NB4 (cell line): ENCODE results near the gene TRIM34.

ENCODE experiments used
- DNase-seq: peaks from one replicate; pipeline ENCODE4 v3.0.0; 2010; ENCODE audit warnings: low read depth
- H3K4me3 ChIP-seq: one replicate; pipeline ENCODE4 v1.5.1; 2011; ENCODE audit warnings: mild to moderate bottlenecking, low read depth, low read length, moderate library complexity
- MYC ChIP-seq: IDR thresholded peaks from 2 replicates; pipeline ENCODE4 v1.6.1; 2011; ENCODE audit warnings: low read depth, low read length
- POLR2A ChIP-seq: IDR thresholded peaks from 2 replicates; pipeline ENCODE4 v1.6.1; 2011; ENCODE audit warnings: mild to moderate bottlenecking; ENCODE audit not compliant: insufficient read length; ENCODE audit errors: extremely low read depth
- TF ChIP-seq, protein P1 (sequence below): IDR thresholded peaks from 2 replicates; pipeline ENCODE4 v1.6.1; 2011; ENCODE audit warnings: low read depth, low read length
- TF ChIP-seq, protein P2 (sequence below): IDR thresholded peaks from one replicate; pipeline ENCODE4 v1.5.1; 2012; ENCODE audit warnings: low read depth, low read length

TRIM34 gene

DNA sequence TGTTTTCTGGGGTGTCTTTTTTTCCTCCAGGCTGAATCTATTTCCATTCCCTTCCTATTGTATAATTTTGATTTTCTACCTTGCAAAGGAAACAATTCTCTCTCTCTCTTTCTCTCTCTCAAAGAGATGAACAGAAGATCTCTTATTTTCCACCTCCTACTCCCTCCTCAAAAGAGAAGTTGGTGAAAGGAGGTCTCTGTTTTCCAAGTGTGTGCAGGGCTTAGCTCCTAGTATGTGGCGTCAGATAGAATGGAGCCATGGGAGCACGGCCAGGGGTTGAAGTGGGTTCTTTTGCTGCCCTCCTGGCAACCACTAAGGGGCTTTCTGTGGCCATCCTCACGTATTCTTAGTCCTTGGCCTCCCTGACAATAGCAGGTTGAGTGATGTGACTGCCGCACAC lies 480 bp downstream of the TRIM34 start:
- TF ChIP-seq, protein P1, sequence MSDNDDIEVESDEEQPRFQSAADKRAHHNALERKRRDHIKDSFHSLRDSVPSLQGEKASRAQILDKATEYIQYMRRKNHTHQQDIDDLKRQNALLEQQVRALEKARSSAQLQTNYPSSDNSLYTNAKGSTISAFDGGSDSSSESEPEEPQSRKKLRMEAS, result no peak
- TF ChIP-seq, protein P2, sequence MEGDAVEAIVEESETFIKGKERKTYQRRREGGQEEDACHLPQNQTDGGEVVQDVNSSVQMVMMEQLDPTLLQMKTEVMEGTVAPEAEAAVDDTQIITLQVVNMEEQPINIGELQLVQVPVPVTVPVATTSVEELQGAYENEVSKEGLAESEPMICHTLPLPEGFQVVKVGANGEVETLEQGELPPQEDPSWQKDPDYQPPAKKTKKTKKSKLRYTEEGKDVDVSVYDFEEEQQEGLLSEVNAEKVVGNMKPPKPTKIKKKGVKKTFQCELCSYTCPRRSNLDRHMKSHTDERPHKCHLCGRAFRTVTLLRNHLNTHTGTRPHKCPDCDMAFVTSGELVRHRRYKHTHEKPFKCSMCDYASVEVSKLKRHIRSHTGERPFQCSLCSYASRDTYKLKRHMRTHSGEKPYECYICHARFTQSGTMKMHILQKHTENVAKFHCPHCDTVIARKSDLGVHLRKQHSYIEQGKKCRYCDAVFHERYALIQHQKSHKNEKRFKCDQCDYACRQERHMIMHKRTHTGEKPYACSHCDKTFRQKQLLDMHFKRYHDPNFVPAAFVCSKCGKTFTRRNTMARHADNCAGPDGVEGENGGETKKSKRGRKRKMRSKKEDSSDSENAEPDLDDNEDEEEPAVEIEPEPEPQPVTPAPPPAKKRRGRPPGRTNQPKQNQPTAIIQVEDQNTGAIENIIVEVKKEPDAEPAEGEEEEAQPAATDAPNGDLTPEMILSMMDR, result no peak
- TF ChIP-seq MYC, result no peak
- no peak for TF ChIP-seq POLR2A
- H3K4me3 ChIP-seq, result peak overlapping the region; percentile 87
- no peak for DNase-seq

DNA sequence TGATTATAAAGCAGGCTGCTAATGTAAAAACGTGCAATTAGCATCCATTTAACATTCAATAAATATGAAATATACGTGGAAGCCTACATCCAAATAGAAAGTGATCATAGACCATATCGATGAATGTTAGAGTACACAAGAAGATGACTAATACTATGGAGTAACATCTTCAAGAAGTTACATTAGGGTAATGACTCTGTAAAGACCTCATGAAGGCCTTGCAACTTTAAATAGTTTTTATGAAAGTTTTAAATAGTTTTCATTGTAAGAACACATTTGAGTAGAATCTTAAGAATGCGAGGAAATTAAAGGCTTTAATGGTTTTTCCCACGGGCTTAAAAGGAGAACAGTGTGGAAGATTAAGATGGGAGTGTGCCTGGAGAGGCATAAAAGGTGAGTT lies 1.4 kb downstream of the TRIM34 start:
- TF ChIP-seq, protein P2, result no peak
- no peak for TF ChIP-seq MYC
- no peak for TF ChIP-seq POLR2A
- TF ChIP-seq, protein P1, result no peak
- no peak for DNase-seq
- H3K4me3 ChIP-seq, result no peak overlapping the region

DNA sequence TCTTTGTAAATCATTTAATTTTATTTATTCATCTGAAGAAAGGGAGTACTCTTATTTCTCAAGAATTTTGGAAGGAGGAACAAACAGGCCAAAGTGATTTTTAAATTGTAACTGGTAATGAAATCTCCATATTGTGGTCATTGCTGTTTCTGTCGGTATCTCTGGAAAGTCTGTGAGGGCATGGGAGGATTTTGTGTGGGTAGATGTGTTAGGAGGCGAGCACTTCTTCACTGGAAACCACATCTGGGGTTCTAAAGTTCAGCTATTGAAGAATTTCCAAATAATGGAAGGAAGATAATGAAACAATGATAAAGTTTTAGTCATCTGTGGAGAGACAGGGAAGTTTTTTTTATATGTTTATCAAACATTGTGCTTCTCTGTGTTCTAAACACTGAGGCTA lies 6.6 kb downstream of the TRIM34 start:
- TF ChIP-seq MYC (no peak), POLR2A (no peak)
- TF ChIP-seq, protein P2, result no peak
- TF ChIP-seq, protein P1, result no peak
- H3K4me3 ChIP-seq, result no peak overlapping the region
- DNase-seq, result no peak

DNA sequence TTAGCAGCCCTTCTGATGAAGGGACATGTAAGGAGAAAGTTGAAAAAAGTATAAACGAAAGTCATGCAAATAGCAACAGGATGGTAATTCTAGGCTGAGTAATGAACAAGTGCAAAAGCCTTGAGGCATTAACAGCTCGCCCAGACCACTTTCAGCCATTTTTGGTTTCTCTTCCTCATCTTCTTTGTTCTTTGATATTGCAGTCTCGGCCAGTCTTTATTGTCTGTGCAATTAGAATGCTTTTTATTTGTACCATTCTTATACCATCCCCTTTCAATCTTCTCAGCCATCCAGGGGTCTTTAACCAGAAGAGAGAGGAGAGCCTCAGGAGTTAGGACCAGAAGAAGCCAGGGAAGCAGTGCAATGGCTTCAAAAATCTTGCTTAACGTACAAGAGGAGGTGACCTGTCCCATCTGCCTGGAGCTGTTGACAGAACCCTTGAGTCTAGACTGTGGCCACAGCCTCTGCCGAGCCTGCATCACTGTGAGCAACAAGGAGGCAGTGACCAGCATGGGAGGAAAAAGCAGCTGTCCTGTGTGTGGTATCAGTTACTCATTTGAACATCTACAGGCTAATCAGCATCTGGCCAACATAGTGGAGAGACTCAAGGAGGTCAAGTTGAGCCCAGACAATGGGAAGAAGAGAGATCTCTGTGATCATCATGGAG lies 7.3 kb downstream of the TRIM34 start:
- DNase-seq, result no peak
- no peak overlapping the region for H3K4me3 ChIP-seq
- TF ChIP-seq, protein P1, result no peak
- TF ChIP-seq, protein P2, result no peak
- TF ChIP-seq POLR2A (no peak), MYC (no peak)

DNA sequence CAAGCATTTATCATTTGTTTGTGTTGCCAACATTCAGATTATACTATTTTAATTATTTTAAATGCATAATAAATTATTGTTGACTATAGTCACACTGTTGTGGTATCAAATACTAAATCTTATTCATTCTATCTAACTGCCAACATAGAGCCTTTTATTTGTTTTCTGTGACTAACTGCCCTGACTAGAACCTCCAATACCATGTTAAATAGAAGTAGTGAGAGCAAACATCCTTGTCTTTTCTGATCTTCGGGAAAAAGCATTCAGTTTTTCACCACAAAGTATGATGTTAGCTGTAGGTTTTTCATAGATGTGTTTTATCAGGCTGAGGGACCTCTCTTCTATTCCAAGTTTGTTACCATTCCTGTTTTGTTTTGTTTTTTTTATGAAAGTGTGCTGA lies 15.2 kb downstream of the TRIM34 start:
- DNase-seq, result no peak
- H3K4me3 ChIP-seq, result no peak overlapping the region
- TF ChIP-seq, protein P2, result no peak
- TF ChIP-seq MYC (no peak), POLR2A (no peak)
- TF ChIP-seq, protein P1, result no peak
